HK-2 (cell line): Measurements from ENCODE around the gene SRPK3.
"Not testable (repeated sequence)": the region's sequence is repeated elsewhere in the genome, so short reads cannot be mapped to it uniquely, and the experiment has no call there.

Experiments used
- DNase-seq: peaks from one replicate; pipeline ENCODE4 v3.0.0-alpha.2; 2018; ENCODE audit not compliant: unreplicated experiment

SRPK3 gene

GRCh38 chrX:153746359-153746758 lies 34.5 kb upstream of the SRPK3 start:
- DNase-seq = no peak

DNA sequence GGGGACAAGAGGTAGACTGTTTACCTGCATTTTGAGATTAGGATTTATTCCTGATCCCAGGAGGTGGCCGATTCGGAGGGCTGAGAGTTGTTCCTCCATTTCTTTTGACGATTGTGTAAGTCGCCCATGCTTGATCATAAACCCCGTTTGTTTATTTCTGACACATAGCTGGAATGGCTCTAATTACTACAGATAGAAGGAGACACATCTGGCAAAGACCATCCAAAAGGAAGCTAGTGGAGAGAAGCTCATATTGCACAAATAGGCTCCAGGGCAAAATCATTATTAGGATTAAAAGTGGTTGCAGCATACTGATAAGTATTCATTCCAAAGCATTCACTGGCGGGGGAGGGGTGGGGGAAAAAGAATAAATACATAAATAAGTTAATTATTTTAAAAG lies 33.9 kb upstream of the SRPK3 start:
- not testable (repeated sequence) for DNase-seq

- DNase-seq = not testable (repeated sequence)
These were observed 31.8 kb upstream of the SRPK3 start for GRCh38 chrX:153749017-153749416.

DNA sequence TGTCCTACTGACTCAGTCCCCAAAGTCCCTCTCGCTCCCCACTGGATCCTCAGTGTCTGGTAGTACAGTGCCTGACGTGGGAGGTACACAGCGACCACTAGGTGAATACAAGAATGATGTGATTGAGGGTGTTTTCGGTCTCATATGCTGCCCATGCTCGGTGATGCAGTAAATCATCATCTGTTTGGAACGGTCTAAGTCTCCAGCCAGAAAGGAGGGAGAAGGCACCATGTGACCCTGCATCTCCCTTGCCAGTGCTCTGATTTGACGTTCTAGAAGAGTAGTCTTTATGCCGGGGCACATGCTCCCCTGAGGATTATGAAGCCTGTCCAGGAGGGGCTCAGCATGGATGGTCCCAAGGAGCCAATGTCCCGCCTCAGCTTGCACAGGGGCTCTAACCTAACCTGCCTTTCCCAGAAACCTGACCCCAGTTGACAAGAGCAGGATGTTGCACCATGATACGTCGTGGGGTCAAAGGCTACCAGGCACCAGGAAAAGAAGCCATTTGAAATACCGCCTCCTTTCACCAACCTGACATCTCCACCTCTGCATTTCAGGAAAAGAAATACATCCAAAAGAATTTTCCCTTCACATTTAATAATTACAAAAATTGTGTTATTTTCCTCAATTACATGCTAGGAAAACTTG lies 30.6 kb upstream of the SRPK3 start:
- DNase-seq = no peak

DNA sequence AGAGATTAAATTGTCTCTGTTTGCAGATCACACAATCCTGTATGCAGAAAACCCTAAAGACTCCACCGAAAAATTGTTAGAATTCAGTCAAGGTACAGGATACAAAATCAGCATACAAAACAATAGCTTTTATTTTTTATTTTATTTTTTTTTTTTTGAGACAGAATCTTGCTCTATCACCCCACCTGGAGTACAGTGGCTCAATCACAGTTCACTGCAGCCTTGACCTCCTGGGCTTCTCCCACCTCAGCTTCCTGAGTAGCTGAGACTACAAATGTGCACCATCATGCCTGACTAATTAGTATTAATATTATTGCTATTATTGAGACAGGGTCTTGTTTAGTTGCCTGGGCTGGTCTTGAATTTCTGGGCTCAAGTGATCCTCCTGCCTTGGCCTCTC lies 25.7 kb upstream of the SRPK3 start:
- DNase-seq = no peak

- DNase-seq = no peak
These were observed 19.0 kb upstream of the SRPK3 start for GRCh38 chrX:153761863-153762262.

DNA sequence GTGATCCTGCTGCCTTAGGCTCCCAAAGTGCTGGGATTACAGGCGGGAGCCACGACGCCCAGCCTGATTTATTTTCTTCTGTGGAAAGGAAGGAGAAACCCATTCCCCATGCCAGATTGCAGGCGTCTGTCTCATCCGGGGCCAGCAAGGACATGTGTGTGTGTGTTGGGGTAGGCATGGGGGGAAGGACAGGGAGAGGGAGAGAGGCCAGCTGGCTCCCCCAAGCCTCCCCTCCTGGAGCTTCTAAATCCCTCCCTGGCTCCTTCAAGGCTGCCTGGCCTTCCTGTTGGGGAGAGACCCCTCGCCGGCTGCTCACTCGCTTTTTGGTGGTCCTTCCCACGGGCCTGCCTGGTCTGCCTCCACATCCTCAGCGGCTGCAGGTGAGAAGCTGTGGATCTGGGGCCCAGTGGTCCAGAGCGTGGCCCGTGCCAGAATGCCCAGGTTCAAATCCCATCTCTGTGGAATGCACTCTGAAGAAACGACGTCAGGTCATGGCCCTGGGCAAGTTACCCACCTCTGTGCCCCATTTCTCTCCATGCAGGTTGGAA lies 18.1 kb upstream of the SRPK3 start:
- DNase-seq = no peak

DNA sequence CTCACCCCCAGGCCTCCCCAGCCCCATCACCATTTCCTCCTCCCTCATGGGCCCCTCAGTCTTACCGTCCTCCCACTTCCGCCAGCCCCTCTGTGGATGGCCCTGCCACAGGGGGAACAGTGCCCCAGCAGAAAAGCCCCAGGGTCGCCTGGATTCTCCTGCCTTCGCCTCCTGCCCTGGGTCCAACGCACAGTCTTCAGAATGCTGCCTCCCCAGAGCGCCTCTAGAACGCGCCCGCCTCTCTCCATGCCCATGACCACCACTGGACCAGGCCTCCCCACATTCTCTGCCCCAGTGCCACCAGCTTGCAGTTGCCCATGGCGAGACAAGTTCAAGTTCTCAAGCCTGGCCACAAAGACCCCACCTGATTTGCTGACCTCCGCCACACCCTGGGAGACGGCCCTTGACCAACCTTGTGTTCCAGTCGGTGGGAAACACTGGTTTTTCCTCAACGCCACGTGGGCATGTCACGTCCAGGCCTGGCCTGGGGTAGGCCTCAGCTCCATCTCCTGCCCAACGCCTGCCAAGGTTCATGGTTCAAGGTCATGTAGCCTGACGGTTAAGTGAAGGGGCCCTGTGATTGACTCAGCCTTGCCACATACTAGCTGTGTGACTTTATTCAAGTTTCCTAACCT lies 17.4 kb upstream of the SRPK3 start:
- DNase-seq = no peak

DNA sequence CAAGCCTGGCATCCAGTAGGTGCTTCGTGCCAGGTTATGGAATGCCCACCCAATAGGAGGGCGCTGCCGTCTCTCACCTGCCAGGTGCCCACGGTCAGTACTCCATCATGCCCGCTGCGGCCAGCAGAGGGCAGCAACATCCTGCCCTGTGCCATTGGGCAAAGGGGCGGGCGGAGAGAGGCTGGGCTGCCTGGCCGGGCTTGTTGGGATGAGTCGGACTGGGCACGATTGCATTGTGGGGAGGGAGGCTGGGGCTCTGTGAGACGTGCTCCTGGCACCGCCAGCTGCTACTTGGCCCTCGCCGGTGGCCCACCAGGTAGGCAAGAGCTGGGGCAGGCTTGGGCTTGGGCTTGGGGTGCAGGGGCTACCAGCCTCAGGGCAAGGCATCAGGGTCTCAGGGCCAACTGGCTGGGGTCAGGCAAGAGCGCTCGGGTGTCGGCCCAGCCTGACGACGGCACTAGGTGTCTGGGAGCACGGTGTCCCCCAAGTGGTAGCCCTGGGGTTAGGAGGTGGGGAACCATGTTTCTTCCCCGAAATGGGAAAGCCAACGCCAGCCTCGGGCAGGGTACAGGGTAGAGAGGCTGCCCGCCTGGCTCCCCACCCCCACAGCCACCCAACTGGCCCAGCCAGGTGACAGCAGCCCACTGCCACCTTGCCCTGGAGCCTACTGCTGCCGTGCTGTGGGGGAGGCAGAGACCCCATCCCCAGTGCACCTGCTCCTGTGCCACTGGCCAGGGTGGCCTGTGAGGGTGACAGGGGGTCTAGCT lies 16.7 kb upstream of the SRPK3 start, which contains the start of gene PLXNB3:
Gene PLXNB3, plus strand, starts transcription at position 261 of the 767 bp plus-strand sequence. CDS start 1,287 bp downstream, outside the sequence.
- DNase-seq = peak; percentile 89

DNA sequence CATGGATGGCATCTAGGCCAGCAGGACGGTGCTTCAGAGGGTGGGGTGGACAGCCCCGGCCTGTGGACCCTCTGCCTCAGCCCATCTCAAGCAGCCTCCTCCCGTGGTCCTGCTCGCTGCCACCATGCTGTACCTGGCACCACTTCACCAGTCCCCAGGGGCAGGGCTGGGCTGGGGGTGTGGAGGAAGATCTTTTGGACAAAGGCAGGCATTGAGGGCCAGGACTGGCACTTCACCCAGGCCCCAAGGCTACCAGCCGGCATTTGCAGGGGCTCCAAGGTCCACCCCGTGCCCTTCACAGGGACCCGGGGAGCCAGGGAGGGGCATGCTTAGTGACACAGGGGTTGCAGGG lies 16.1 kb upstream of the SRPK3 start:
- DNase-seq = no peak

DNA sequence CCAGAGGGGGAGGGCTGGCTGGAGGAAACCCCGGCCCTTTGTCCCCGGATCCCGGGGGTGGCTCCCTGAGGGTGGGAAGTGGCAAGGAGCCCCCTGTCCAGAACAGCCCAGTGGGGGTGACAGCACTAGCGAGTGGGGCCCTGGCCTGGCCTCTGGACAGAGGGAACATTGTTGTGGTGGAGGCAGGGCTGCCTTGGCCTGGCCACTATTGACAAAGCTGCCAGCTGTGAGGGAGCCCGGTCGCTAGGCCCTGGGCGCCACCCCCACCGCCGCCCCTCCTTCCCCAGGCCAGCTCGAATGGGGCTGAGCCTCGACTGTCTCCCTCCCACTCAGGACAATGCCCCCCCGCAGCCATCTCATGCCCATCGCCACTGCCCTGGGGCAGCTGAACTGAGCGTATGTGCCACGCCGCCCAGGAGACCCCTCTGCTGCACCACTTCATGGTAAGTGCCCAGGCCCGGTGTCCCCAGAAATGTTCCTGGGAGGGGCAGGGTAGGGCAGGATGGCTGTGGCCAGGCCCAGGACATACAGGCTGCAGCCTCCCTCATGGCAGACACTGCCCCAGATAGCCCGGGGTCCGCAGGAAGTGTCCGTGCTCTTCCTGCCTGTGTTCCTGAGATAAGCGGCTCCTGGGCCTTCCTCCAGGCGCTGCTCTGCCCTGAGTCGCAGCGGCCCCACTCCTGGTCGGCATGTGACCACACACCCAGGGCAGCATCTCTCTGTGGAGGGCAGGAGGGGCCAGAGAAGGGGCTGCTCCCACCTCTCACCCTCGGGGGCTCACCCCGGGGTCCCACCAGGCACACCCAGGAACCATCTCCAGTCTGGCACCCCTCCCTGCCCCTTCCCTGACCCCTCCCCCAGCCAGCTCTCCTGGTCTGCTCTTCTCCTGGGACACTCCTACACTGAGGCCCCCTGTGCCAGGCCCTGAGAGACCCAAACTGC lies 15.4 kb upstream of the SRPK3 start:
- DNase-seq = peak; percentile 53

DNA sequence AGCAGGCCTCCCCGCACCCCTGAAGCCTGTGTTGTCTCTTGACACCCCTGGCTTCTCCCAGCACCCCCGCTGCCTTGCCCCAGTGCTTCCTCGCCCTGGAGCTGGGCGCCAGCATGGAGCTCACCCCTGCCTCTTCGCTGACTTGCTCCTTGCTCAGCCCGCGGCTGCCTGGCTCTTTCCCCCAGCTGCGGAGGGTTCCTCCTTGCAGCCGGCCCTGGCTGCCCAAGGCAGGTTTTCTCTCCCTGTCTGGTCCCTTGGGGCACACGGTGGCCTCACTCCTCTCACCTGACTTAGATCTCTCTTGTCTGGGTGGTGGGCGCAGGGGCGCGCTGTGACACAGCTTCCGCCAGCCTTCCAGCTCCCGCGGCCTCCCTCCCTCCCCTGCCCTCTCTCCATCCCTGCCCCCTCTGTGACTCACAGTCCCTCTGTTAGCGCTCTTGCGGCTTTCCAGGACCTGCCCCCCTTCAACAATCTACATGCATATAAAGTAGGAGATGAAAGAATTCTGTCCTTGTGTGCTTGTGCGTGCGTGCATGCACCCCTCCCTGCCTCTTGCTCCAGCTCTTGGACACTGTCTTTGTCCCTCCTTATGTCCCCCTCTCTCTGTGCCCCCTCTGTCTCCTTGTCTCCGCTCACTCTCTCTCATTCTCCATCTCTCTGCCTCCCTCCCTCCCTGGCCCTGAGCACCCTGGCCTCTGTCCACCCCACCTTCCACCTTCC lies 14.6 kb upstream of the SRPK3 start:
- peak; percentile 76 for DNase-seq

DNA sequence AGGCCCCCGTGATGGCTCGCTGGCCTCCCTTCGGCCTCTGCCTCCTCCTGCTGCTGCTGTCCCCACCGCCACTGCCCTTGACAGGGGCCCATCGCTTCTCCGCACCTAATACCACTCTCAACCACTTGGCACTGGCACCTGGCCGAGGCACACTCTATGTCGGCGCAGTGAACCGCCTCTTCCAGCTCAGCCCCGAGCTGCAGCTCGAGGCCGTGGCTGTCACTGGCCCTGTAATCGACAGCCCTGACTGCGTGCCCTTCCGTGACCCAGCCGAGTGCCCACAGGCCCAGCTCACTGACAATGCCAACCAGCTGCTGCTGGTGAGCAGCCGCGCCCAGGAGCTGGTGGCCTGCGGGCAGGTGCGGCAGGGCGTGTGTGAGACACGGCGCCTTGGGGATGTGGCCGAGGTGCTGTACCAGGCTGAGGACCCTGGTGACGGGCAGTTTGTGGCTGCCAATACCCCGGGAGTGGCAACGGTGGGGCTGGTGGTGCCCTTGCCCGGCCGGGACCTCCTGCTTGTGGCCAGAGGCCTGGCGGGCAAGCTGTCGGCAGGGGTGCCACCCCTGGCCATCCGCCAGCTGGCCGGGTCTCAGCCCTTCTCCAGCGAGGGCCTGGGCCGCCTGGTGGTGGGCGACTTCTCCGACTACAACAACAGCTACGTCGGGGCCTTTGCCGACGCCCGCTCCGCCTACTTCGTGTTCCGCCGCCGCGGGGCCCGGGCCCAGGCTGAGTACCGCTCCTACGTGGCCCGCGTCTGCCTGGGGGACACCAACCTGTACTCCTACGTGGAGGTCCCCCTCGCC lies 13.8 kb upstream of the SRPK3 start:
- no peak for DNase-seq

GRCh38 chrX:153767674-153768055 lies 13.2 kb upstream of the SRPK3 start:
- DNase-seq = no peak

DNA sequence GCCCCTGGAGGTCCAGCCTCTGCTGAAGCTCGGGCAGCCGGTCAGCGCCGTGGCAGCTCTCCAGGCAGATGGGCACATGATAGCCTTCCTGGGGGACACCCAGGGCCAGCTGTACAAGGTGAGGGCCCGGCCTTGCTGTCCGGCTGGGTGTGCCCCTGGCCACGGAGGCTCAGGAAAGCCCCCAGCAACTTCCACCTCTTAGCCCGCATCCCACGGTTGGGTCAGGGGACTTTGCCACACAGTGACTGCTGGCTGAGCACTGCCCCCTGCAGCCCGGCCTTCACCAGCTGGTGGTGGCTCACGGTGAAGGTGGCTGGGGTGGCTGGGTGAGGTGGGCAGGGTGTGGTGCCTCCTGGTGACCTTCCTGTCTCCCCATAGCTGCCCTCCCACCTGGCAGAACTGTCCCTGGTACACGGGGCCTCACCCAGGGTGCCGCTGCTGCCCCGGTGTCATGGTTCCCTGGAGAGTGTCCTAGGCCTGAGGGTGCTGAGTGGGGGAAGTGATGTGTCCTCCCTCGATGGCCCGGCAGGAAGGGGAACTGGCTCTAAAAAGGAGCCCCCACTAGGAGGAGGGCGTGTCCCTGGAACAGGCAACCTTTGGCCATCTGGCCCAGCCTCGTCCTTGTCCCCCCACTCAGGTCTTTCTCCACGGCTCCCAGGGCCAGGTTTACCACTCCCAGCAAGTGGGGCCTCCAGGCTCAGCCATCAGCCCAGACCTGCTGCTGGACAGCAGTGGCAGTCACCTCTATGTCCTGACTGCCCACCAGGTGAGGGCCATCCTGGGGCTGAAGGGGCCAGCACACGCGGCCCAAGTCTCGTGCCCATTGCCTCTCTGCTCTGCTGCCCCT lies 12.3 kb upstream of the SRPK3 start:
- no peak for DNase-seq

GRCh38 chrX:153769158-153769864 lies 11.5 kb upstream of the SRPK3 start:
- DNase-seq = no peak

DNA sequence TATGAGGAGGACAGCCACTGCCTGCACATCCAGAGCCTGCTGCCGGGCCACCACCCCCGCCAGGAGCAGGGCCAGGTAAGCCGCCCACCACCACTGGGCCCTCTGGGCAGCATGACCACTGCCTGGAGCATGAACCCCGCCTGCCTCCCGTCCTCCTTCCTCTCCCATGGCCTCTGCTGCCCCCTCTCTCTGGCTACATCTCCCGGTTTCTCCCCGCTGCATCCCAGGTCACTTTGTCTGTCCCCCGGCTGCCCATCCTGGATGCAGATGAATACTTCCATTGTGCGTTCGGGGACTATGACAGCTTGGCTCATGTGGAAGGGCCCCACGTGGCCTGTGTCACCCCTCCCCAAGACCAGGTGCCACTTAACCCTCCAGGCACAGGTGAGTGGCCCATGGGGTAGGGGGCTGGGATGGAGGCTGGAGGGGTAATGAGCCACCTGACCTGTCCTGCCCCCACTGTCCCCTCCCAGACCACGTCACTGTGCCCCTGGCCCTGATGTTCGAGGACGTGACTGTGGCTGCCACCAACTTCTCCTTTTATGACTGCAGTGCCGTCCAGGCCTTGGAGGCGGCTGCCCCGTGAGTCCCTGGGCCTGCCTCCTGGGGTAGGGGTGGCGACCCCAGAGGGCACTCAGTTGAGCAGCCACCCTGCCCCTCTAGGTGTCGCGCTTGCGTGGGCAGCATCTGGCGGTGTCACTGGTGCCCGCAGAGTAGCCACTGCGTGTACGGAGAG lies 10.8 kb upstream of the SRPK3 start:
- DNase-seq = no peak
